Ovary (tissue), 9 donors: ENCODE results near the gene NCOA3. TPM values are rescaled to one million over a fixed set of nuclear protein-coding genes. Genes with fewer than 3 reads are reported as not detected.

Experiments used
- DNase-seq, 5 donors: peaks; one replicate each; pipeline ENCODE4 v3.0.0-alpha.2; 2019 to 2020
- H3K27ac ChIP-seq, 2 donors: fragments of 200-600 bp; one replicate each; pipeline versions ENCODE4 v1.5.1 to v1.8.0; 2019 to 2022
- H3K27me3 ChIP-seq: fragments of 200-600 bp; one replicate; pipeline ENCODE4 v1.8.0; 2022
- H3K36me3 ChIP-seq: fragments of 200-600 bp; sonication (generic); one replicate; pipeline ENCODE4 v1.5.1; 2019
- H3K4me1 ChIP-seq: one replicate; pipeline ENCODE4 v1.8.1; 2013; ENCODE audit warnings: mild to moderate bottlenecking, moderate library complexity; ENCODE audit not compliant: insufficient read depth
- H3K4me3 ChIP-seq: fragments of 200-600 bp; sonication (generic); one replicate; pipeline ENCODE4 v1.5.1; 2017
- H3K9me3 ChIP-seq, 2 donors: fragments of 200-600 bp in 1 of 2; sonication (generic) in 1 of 2; one replicate each; pipeline versions ENCODE4 v1.5.1 to v1.8.1; 2013 to 2019; ENCODE audit warnings: mild to moderate bottlenecking in 1 of 2, moderate library complexity in 1 of 2
- CTCF ChIP-seq, 3 donors: fragments of 450-650 bp in 2 of 3; fragments of 200-600 bp in 1 of 3; IDR thresholded peaks; one replicate each; pipeline versions ENCODE4 v1.5.1 to v1.8.0; 2016 to 2022; ENCODE audit warnings: antibody characterized with exemption in 3 of 3, mild to moderate bottlenecking in 1 of 3
- EP300 ChIP-seq: sonication (generic); formaldehyde crosslinking; IDR thresholded peaks from one replicate; pipeline ENCODE4 v1.6.1; 2017; ENCODE audit warnings: antibody characterized with exemption
- POLR2A ChIP-seq: fragments of 450-650 bp; IDR thresholded peaks from one replicate; pipeline ENCODE4 v1.6.1; 2017; ENCODE audit warnings: antibody characterized with exemption, mild to moderate bottlenecking, moderate library complexity
- WGBS, 3 donors: extraction: QIAGEN DNeasy Blood & Tissue Kit in 1 of 3; methylation state at CpG; one replicate each; pipeline versions ENCODE4 v1.1.5 to v1.1.7; 2013 to 2017; 5-methylcytosine and 5-hydroxymethylcytosine counted together
- intact Hi-C, 4 donors: fragments of 100-400 bp; cut with DNase I; formaldehyde crosslinking; loops; one replicate each; pipeline versions ENCODE4 v1.11.0 to v1.15.1; 2022 to 2023
- polyA plus RNA-seq, 2 donors: library from polyadenylated mRNA; stranded (reverse); fragments of 200-250 nt in 1 of 2; fragments of 350-450 nt in 1 of 2; fragmentation: Illumina TruSeq in 1 of 2; extraction: RNeasy Lipid Tissue Mini Kit (QIAGEN cat#74804) in 1 of 2; gene quantifications; one replicate each; pipeline ENCODE4 v1.2.3, GENCODE V29; 2013 to 2014
- total RNA-seq, 7 donors: library from RNA; depleted of rRNA in 2 of 7; stranded (reverse); fragments of >200 nt in 2 of 7; fragmentation: NEBNext Ultra II Directional in 3 of 7; extraction: Animal tissue kit (Norgen Biotek cat#: 25700) in 3 of 7; gene quantifications; one replicate each; pipeline versions ENCODE4 v1.1.0 to v1.2.4, GENCODE V29; 2016 to 2023
- donor health status: DM: no; HTN: no; CAD: no; lungs with moderate emphysema.
- donor health status: DM: no; HTN: no; CAD: no.
- donor health status: Bipolar disorder and iron deficiency.
- donor health status: DM: yes; HTN: yes; CAD: no.
- donor health status: DM: no; HTN: no; CAD: no.
- donor health status: DM: yes; HTN: yes; CAD: no.

Gene NCOA3
- total and polyA plus RNA-seq, 9 donors: 8.2 to 32.4 (median 25.7) TPM

- intact Hi-C loops: loop anchor here in 3 of 4 donors (5.0 to 10.0 kb wide), 3 partner anchors 107 to 619 kb away; partner anchors contain the start of gene SULF2 (in 1 of the 3)
- H3K4me3 ChIP-seq: no peak overlapping the region
- H3K27ac ChIP-seq: no peak overlapping the region
- H3K9me3 ChIP-seq: no peaks in the 10 kb centered on the region
- no peaks in the 10 kb centered on the region for H3K27me3 ChIP-seq
- no peaks in the 10 kb centered on the region for H3K36me3 ChIP-seq
- peak in 1 of 5 donors; percentile 8 for DNase-seq
- WGBS, 3 donors: 86 to 87% (median 87%) methylated on average over 16 of the region's 16 CpGs
- TF ChIP-seq CTCF (IDR thresholded peaks at IDR 0.05) (no peak), EP300 (no peak), POLR2A (no peak)
- H3K4me1 ChIP-seq: no peaks in the 10 kb centered on the region
Measured at GRCh38 chr20:47675190-47676142, 173.8 kb downstream of the NCOA3 start.

- Histone ChIP-seq H3K27ac (no peak overlapping the region), H3K36me3 (no peaks in the 10 kb centered on the region), H3K27me3 (no peaks in the 10 kb centered on the region), H3K9me3 (no peaks in the 10 kb centered on the region), H3K4me3 (no peak overlapping the region), H3K4me1 (no peaks in the 10 kb centered on the region)
- intact Hi-C loops: loop anchor here in 3 of 4 donors (5.0 to 10.0 kb wide), 3 partner anchors 106 to 619 kb away; partner anchors contain the start of gene SULF2 (in 1 of the 3)
- no peak for TF ChIP-seq EP300
- no peak for TF ChIP-seq CTCF (IDR thresholded peaks at IDR 0.05)
- no peak for TF ChIP-seq POLR2A
- DNase-seq: peak in 1 of 5 donors; percentile 17
- WGBS, 3 donors: 80 to 87% (median 80%) methylated on average over 20 of the region's 20 CpGs
Measured at GRCh38 chr20:47676219-47676721, 174.6 kb downstream of the NCOA3 start.

- DNase-seq: peak in 1 of 5 donors; percentile 13
- WGBS, 3 donors: 81 to 86% (median 84%) methylated on average over 18 of the region's 18 CpGs
- H3K27me3 ChIP-seq: no peaks in the 10 kb centered on the region
- no peaks in the 10 kb centered on the region for H3K9me3 ChIP-seq
- no peak overlapping the region for H3K4me3 ChIP-seq
- peaks cover 2% of the 10 kb centered on the region for H3K4me1 ChIP-seq
- intact Hi-C loops: loop anchor here in 3 of 4 donors (5.0 to 10.0 kb wide), 3 partner anchors 105 to 618 kb away; partner anchors contain the start of gene SULF2 (in 1 of the 3)
- no peak overlapping the region for H3K27ac ChIP-seq
- H3K36me3 ChIP-seq: no peaks in the 10 kb centered on the region
- TF ChIP-seq CTCF (IDR thresholded peaks at IDR 0.05): no peak
- no peak for TF ChIP-seq EP300
- no peak for TF ChIP-seq POLR2A
Measured at GRCh38 chr20:47676912-47677634, 175.4 kb downstream of the NCOA3 start.
